Fibroblast of skin of right biceps (primary cell): ENCODE results near the gene FAHD1.

Experiments
- DNase-seq: peaks from one replicate; pipeline ENCODE4 v3.0.0-alpha.2; 2013

FAHD1 gene

GRCh38 chr16:1818204-1818872 lies 8.7 kb upstream of the FAHD1 start:
- no peak for DNase-seq

GRCh38 chr16:1818873-1819525 lies 8.0 kb upstream of the FAHD1 start:
- no peak for DNase-seq

- DNase-seq, result no peak
Observed at GRCh38 chr16:1819611-1820010, 7.4 kb upstream of the FAHD1 start.

- no peak for DNase-seq
Observed at GRCh38 chr16:1820096-1820945, 6.7 kb upstream of the FAHD1 start.

GRCh38 chr16:1820946-1821290 lies 6.1 kb upstream of the FAHD1 start:
- DNase-seq, result no peak

GRCh38 chr16:1821861-1822611 lies 5.0 kb upstream of the FAHD1 start:
- no peak for DNase-seq

- no peak for DNase-seq
Observed at GRCh38 chr16:1822801-1823200, 4.2 kb upstream of the FAHD1 start.

- DNase-seq, result peak; percentile 22
Observed at GRCh38 chr16:1823821-1824220, 3.2 kb upstream of the FAHD1 start.

GRCh38 chr16:1825381-1825863 lies 1.6 kb upstream of the FAHD1 start:
- no peak for DNase-seq

- no peak for DNase-seq
Observed at GRCh38 chr16:1825864-1826690, 929 bp upstream of the FAHD1 start.

GRCh38 chr16:1828645-1829410 lies 1.8 kb downstream of the FAHD1 start:
- no peak for DNase-seq

- no peak for DNase-seq
Observed at GRCh38 chr16:1830213-1830612, 3.2 kb downstream of the FAHD1 start.

GRCh38 chr16:1831186-1832075 lies 4.4 kb downstream of the FAHD1 start:
- DNase-seq, result no peak

- no peak for DNase-seq
Observed at GRCh38 chr16:1832838-1833454, 5.9 kb downstream of the FAHD1 start.

- no peak for DNase-seq
Observed at GRCh38 chr16:1834096-1834495, 7.1 kb downstream of the FAHD1 start.

- DNase-seq, result peak; percentile 80
Observed at GRCh38 chr16:1839554-1839953, 12.5 kb downstream of the FAHD1 start.

GRCh38 chr16:1845985-1846384 lies 19.0 kb downstream of the FAHD1 start:
- no peak for DNase-seq

GRCh38 chr16:1846416-1846815 lies 19.4 kb downstream of the FAHD1 start:
- DNase-seq, result no peak

GRCh38 chr16:1850981-1851380 lies 24.0 kb downstream of the FAHD1 start:
- DNase-seq, result no peak

- DNase-seq, result no peak
Observed at GRCh38 chr16:1851793-1852192, 24.8 kb downstream of the FAHD1 start.
